T-helper 2 cell treated with Interferon-gamma antibody and Interleukin-4, amounts not matched to agents 5 μg/mL and 100 μg/mL, for 36 hours (primary cell): ENCODE data around the gene APOBEC2.

Experiments
- DNase-seq: peaks from one replicate; pipeline ENCODE4 v3.0.0; 2021; ENCODE audit warnings: low spot score
- H3K27ac Mint-ChIP-seq: one replicate; pipeline ENCODE4 v1.8.0; 2021; ENCODE audit warnings: mild to moderate bottlenecking, mixed read lengths
- H3K27me3 Mint-ChIP-seq: one replicate; pipeline ENCODE4 v1.8.0; 2021; ENCODE audit warnings: low read depth, mixed read lengths
- H3K36me3 Mint-ChIP-seq: one replicate; pipeline ENCODE4 v1.8.0; 2021; ENCODE audit warnings: low read depth, mixed read lengths
- H3K4me1 Mint-ChIP-seq: one replicate; pipeline ENCODE4 v1.8.0; 2021; ENCODE audit warnings: low read depth, mixed read lengths
- H3K4me3 Mint-ChIP-seq: one replicate; pipeline ENCODE4 v1.8.0; 2022; ENCODE audit warnings: mild to moderate bottlenecking, moderate library complexity, mixed read lengths
- H3K9me3 Mint-ChIP-seq: one replicate; pipeline ENCODE4 v1.8.0; 2021; ENCODE audit warnings: mixed read lengths

APOBEC2 gene

DNA sequence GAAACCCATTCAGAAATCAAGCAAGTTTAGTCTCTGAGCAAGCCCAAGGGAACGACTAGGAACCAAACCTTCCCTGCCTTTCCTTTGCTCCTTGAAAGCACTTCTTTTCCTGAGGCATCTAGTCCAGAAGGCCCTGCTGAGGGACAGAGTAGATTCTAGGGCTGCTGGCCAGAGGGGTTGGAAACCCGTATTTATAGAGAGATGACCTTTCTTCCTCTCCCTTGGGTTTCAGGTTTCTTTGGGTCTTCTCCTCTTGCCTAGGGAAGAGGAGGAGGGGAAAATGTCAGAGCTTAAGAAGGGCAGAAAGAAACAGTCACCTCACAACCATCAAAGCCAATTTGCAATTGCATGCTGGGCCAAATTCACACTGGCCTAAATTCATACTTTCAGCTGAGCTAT, 5.8 kb downstream of the APOBEC2 start:
- no peak for DNase-seq
- H3K9me3 Mint-ChIP-seq = no peaks in the 10 kb centered on the region
- H3K27me3 Mint-ChIP-seq = no peaks in the 10 kb centered on the region
- H3K36me3 Mint-ChIP-seq = peaks cover 7% of the 10 kb centered on the region
- H3K27ac Mint-ChIP-seq = peak overlapping the region; percentile 2
- H3K4me3 Mint-ChIP-seq = no peak overlapping the region
- H3K4me1 Mint-ChIP-seq = peaks cover 2% of the 10 kb centered on the region

DNA sequence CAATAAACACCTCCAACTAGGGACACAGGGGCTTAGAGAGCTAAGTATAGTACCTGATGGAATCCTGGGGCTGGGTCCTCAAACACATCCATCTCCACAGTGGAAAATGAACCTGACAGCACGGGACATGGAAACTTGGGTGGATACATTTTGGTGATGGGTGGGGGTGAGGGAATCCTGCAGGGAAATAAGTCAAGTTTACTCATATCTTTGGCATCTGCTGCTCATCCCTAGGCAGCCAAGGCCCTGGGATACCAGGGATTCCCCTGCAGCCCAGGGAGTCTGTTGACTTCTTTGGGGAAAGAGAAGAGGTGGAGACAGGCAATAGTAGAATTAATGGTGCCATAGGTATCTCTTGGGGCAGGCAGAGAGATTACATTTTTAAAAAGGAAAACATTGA, 6.6 kb downstream of the APOBEC2 start:
- H3K36me3 Mint-ChIP-seq = peaks cover 8% of the 10 kb centered on the region
- H3K27ac Mint-ChIP-seq = no peak overlapping the region
- DNase-seq = no peak
- no peaks in the 10 kb centered on the region for H3K9me3 Mint-ChIP-seq
- H3K4me3 Mint-ChIP-seq = no peak overlapping the region
- no peaks in the 10 kb centered on the region for H3K27me3 Mint-ChIP-seq
- H3K4me1 Mint-ChIP-seq = peaks cover 2% of the 10 kb centered on the region

DNA sequence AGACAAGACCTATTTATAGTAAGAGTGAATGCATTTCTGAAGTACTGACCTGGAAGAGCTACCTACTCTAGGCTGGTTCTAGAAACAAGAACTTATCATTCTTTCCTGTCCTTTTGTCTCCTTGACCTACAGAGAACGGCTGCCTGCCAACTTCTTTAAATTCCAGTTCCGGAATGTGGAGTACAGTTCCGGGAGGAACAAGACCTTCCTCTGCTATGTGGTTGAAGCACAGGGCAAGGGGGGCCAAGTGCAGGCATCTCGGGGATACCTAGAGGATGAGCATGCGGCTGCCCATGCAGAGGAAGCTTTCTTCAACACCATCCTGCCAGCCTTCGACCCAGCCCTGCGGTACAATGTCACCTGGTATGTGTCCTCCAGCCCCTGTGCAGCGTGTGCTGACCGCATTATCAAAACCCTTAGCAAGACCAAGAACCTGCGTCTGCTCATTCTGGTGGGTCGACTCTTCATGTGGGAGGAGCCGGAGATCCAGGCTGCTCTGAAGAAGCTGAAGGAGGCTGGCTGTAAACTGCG, 8.3 kb downstream of the APOBEC2 start:
- H3K27ac Mint-ChIP-seq = no peak overlapping the region
- no peak overlapping the region for H3K4me3 Mint-ChIP-seq

DNA sequence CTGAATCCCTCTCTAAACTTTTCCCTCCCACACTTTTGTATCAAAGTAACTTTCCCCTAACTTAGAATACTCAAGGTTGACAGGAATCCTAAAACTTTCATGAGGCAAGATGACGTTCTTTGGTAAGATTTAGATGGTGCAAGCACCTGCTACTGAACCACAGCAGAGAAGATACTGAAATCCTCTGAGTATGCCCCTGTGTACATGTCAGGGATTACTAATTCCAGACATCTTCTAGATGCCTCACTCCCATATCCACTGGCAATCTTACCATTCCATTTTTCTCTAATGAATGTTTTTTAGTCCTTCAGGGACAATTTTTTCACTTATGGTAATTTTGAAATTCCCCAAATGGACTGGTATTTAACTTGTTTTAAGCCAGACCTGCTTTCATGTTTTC, 9.1 kb downstream of the APOBEC2 start:
- H3K4me1 Mint-ChIP-seq = peaks cover 12% of the 10 kb centered on the region
- H3K4me3 Mint-ChIP-seq = no peak overlapping the region
- no peak for DNase-seq
- no peaks in the 10 kb centered on the region for H3K9me3 Mint-ChIP-seq
- H3K36me3 Mint-ChIP-seq = peaks cover 24% of the 10 kb centered on the region
- H3K27me3 Mint-ChIP-seq = no peaks in the 10 kb centered on the region
- no peak overlapping the region for H3K27ac Mint-ChIP-seq

More for the DNA sequence above, 8.3 kb downstream of the APOBEC2 start:
- Mint-ChIP-seq H3K27me3 (no peaks in the 10 kb centered on the region), H3K36me3 (peaks cover 16% of the 10 kb centered on the region), H3K9me3 (no peaks in the 10 kb centered on the region), H3K4me1 (peaks cover 5% of the 10 kb centered on the region)
- no peak for DNase-seq

DNA sequence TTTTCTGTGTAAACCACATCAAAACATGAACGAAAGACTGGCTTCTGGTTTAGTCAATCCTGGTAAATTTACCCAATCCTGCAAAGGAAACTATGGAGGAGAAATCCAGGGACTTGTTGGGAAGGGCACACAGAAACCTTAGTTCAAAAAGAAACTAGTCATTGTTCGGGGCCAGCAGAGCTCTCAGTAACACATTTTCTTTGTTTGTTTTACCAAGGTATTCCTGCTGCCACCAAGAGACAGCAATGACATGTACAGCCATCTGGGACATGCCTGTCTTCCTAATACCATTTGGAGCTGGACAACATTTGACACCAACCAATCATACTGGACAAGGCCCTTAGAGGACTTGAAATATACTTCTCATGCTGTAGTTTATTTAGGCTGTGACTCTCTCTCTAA, 10.9 kb downstream of the APOBEC2 start:
- Mint-ChIP-seq H3K4me1 (peaks cover 20% of the 10 kb centered on the region), H3K36me3 (peaks cover 33% of the 10 kb centered on the region)

DNA sequence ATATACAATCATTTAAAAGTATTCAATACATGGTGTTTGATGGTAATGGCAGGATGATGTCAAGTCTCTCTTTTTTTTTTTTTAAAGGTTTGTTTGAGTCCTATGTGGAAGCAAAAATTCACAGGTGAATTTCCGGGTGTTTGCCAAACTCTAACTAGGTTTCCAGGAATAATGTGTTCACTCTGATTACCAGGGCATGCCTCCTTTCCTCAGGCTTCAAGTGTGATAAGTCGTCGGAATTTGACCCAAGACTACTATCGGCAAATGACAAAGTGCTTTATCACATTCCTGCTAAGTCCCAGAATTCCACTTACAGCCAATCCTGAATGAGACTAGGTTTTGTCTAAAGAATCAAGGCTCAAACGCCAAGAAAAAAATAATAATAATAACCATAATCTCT, 11.8 kb downstream of the APOBEC2 start:
- H3K4me1 Mint-ChIP-seq = peaks cover 28% of the 10 kb centered on the region
- H3K9me3 Mint-ChIP-seq = no peaks in the 10 kb centered on the region
- H3K4me3 Mint-ChIP-seq = no peak overlapping the region
- H3K27me3 Mint-ChIP-seq = no peaks in the 10 kb centered on the region
- H3K27ac Mint-ChIP-seq = no peak overlapping the region
- no peak for DNase-seq
- H3K36me3 Mint-ChIP-seq = peaks cover 38% of the 10 kb centered on the region

More for the DNA sequence above, 10.9 kb downstream of the APOBEC2 start:
- DNase-seq = no peak
- Mint-ChIP-seq H3K9me3 (no peaks in the 10 kb centered on the region), H3K4me3 (no peak overlapping the region), H3K27me3 (no peaks in the 10 kb centered on the region), H3K27ac (no peak overlapping the region)

DNA sequence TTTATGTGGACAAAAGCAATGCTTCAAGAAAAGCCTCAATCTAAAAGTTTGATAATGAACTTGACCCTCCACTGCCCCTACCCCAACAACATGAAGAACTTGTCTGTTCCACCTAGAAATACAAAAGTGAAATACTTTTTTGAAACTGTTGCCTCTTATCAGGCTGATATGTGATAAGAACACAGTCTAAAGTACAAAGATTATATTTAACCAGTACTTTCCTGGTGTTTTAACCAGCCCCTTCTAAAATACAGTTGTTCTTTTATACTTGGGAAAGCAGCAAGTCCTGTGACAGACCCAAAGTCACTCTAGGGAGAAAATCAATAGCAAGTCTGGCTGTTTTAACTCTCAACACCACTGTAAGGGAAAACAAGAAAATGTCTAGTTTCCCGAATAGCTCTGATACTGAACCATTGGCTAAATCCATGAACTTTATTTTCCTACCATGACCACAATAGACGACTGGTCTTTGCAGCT, 12.6 kb downstream of the APOBEC2 start:
- H3K27me3 Mint-ChIP-seq = no peaks in the 10 kb centered on the region
- no peak overlapping the region for H3K27ac Mint-ChIP-seq
- H3K9me3 Mint-ChIP-seq = no peaks in the 10 kb centered on the region
- H3K4me1 Mint-ChIP-seq = peaks cover 34% of the 10 kb centered on the region
- peaks cover 38% of the 10 kb centered on the region for H3K36me3 Mint-ChIP-seq
- H3K4me3 Mint-ChIP-seq = no peak overlapping the region
- no peak for DNase-seq

DNA sequence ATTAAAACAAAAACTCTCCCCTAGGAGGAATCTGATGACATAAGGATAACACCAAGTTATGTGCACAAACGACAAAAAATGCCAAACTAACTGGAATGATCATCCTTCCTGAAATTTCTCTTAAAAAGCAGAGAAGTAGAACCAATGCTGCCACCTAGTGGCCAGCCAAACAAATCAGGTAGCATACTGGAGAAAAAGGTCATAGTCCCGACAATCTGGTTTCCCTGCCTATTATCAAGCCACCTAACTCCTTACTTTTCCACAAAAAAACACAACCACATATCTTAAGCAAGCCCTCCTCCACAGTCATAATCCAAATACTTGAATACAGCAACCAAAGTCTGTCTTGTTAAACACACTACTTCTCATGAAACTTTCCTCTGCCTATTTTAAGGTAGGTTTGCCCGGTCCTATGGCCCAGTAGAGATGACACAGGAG, 13.9 kb downstream of the APOBEC2 start:
- Mint-ChIP-seq H3K9me3 (no peaks in the 10 kb centered on the region), H3K27ac (peak overlapping the region; percentile 2), H3K4me1 (peaks cover 38% of the 10 kb centered on the region), H3K27me3 (no peaks in the 10 kb centered on the region), H3K36me3 (peaks cover 42% of the 10 kb centered on the region), H3K4me3 (no peak overlapping the region)
- DNase-seq = peak; percentile 37

DNA sequence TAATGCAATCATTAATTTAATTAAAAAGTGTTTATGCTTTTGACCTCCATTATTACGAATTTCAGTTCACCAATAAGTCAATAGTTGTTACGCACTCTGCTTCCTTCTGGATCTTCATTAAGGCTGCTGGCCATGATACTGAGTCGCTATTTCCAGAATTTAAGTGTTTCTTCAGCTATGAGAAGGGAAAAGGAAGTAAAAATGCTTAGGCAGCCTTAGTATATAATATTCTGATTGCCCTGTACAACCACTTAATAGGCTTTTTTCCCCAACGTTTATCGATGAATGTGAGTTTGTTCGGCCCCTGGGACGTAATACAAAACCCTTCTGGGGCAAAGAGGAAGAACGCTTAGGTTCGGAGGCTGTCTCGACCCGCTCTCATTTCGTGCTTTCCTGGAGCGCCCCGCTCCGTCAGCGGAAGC, 18.5 kb downstream of the APOBEC2 start:
- H3K27ac Mint-ChIP-seq = peak overlapping the region; percentile 98
- H3K9me3 Mint-ChIP-seq = no peaks in the 10 kb centered on the region
- peaks cover 57% of the 10 kb centered on the region for H3K4me1 Mint-ChIP-seq
- no peak for DNase-seq
- H3K36me3 Mint-ChIP-seq = peaks cover 42% of the 10 kb centered on the region
- no peaks in the 10 kb centered on the region for H3K27me3 Mint-ChIP-seq
- H3K4me3 Mint-ChIP-seq = peak overlapping the region; percentile 95

DNA sequence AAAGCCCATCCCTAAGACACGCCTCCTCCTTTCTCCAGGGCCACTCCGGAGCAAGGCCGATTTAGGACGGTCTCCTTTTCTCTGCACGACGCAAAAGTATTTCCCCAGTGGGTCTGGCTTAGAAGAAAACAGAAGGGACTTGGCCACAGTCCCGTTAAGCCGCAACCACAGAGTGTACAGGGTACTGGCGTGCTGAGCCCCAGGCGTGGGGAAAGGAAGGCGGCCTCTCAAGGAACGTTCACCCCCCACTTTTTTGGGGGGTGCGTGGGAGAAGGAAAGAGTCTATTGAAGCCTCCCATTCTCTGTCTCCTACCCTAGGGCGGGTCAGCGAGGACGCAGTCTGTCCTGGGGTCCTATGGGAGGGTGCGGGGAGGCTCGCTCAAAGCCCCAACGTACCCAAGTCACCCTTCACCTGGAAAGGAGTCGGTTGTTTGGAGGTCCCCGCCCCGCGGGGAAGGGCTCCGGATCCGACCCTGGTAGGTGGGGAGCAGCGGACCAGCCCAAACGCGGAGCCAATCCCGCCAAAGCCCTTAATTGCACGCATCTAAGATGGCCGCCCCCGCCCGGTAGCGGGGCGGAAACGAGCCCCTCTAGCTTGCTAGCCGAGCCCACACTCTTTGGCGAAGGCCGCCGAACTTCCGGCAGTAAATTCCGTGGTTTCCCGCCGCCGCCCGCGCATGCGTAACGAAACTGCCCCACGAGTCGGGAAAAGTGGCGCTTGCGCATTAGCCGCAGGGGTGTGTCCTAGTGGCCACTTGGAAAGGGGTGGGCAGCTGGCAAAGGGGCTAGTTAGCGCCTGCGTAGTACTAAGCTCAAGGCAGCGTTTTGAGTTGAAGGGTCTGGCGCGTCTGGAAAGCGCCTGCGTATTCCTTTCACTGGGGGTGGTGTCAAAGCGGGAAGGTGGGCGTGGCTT, 19.2 kb downstream of the APOBEC2 start, which contains the start of gene OARD1:
TSS of gene OARD1 (minus strand) at position 434 of the 913 bp plus-strand sequence. CDS start 722 bp downstream, outside the sequence.
- no peaks in the 10 kb centered on the region for H3K9me3 Mint-ChIP-seq
- peak within 1 kb of the TSS; percentile 95 for H3K4me3 Mint-ChIP-seq
- H3K27me3 Mint-ChIP-seq = no peaks in the 10 kb centered on the region
- DNase-seq = peak; percentile 100
- H3K4me1 Mint-ChIP-seq = peaks cover 55% of the 10 kb centered on the region
- H3K27ac Mint-ChIP-seq = peak within 1 kb of the TSS; percentile 98
- H3K36me3 Mint-ChIP-seq = peaks cover 35% of the 10 kb centered on the region

DNA sequence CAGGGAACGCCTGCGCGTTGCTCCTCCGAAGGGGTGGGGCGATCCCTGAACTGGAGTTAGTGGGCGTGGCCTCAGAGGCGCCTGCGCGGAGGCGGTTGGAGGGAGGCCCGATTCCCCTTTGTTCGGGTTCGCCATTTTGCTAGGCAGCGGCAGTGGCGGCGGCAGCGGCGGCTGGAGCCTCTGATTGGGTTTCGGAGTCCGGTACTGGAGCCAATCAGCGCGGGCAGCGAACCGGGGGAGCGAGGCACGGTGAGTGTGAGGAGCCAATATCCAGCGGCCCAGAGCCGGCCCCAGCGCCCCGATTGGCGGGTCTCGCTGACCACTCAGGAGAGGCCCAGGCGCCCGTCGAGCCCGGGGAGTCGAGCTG, 19.8 kb downstream of the APOBEC2 start, which contains the start of gene NFYA:
TSS of gene NFYA (plus strand) at position 139 of the 367 bp plus-strand sequence. CDS start 6,116 bp downstream, outside the sequence.
- peak; percentile 100 for DNase-seq
- Mint-ChIP-seq H3K36me3 (peaks cover 28% of the 10 kb centered on the region), H3K9me3 (no peaks in the 10 kb centered on the region), H3K27me3 (no peaks in the 10 kb centered on the region), H3K4me3 (peak within 1 kb of the TSS; percentile 97), H3K4me1 (peaks cover 51% of the 10 kb centered on the region), H3K27ac (peak within 1 kb of the TSS; percentile 98)

DNA sequence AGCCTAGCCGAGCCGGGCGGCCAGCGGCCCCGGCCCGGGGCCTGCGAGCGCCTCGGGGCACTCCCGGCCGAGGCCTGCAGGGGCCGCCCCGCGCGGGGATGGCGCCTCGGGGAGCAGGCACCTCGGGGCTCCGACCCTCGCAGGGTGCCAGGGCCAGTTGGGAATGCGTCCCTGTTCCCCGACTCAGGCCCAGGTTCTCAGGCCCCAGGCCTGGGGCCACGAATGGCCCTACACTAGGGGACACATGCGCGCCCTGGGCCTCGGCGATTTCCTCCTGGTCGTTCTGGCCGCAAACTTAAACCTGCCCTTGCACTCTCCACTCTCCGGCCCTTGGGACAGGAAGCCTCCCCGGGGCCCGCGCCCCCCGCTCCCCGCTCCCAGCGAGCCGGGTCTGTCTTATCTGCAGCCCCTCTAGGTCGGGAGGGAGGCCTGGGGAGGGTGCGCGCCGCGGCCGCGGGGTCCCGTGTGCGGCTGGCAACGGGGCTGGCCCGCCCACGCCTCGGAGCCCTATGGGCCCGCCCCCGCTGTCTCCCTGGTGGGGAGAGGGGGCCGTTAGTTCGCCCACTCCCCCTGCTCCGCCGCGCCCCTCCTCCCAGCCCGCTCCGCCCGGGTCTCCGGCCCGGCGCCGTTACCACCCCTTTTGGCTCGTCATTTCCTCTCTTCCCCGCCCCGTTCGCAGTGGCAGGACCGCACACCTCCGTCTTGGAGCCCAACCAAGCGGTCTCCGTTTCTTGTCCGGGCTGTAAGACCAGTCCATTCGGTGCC, 20.4 kb downstream of the APOBEC2 start:
- no peaks in the 10 kb centered on the region for H3K9me3 Mint-ChIP-seq
- H3K36me3 Mint-ChIP-seq = peaks cover 27% of the 10 kb centered on the region
- H3K4me3 Mint-ChIP-seq = peak overlapping the region; percentile 97
- H3K4me1 Mint-ChIP-seq = peaks cover 48% of the 10 kb centered on the region
- peak; percentile 83 for DNase-seq
- H3K27ac Mint-ChIP-seq = peak overlapping the region; percentile 98
- H3K27me3 Mint-ChIP-seq = no peaks in the 10 kb centered on the region

DNA sequence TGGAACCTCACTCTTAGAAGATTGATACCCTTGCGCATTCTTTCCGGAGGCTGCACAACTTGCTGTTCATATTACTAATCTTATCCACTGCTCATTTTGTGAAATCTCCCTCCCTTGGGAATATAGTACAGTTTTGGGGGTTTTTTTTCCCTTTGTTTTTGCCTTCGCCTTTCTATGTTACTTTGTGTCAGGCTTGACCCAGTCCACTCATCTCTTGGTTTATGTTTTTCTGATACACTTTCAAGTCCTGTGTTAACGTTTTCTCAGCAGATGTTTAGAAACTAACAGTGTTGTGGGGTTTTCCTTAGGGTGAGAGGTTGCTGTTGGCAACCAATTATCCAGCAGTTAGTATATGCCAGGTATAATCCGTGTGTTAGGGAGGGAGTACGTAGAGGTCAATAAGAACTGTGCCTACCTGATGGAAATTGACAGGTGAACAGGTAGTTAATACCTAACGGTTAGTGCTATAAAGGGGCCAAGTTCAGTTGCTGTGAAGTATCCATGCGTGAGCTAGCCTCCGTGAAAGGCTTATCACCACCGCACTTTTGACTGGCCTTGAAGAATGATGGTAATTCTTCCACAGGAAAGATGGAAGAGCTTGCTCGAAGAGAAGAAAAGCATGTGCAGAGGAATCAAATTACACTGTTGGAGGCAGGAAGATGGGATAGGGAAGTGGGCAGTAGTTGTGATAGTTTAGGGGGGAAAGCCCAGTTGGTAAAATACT, 21.1 kb downstream of the APOBEC2 start:
- peaks cover 33% of the 10 kb centered on the region for H3K36me3 Mint-ChIP-seq
- peak overlapping the region; percentile 98 for H3K27ac Mint-ChIP-seq
- H3K4me1 Mint-ChIP-seq = peaks cover 49% of the 10 kb centered on the region
- no peak for DNase-seq
- no peaks in the 10 kb centered on the region for H3K27me3 Mint-ChIP-seq
- peak overlapping the region; percentile 97 for H3K4me3 Mint-ChIP-seq
- no peaks in the 10 kb centered on the region for H3K9me3 Mint-ChIP-seq
